WTC11 (cell line): ENCODE data around the gene CGNL1. TPM values are rescaled to one million over a fixed set of nuclear protein-coding genes. Genes with fewer than 3 reads are reported as not detected.

Experiments used
- ATAC-seq: fragments of 200-7000 bp; cut with Tn5 transposase; 2 replicates; pipeline ENCODE4 v1.10.0; 2021; ENCODE audit warnings: mild to moderate bottlenecking, moderate library complexity
- CTCF ChIA-PET: fragments of 300-600 bp; sonication (Branson Sonifier 250); formaldehyde crosslinking; loops from one replicate; lab custom pipeline; 2021; ENCODE audit warnings: antibody characterized with exemption; lab: Charles Lee
- POLR2A ChIA-PET: fragments of 350-600 bp; sonication (Branson Sonifier 250); formaldehyde crosslinking; loops from one replicate; lab custom pipeline; 2021; ENCODE audit warnings: antibody characterized with exemption; lab: Charles Lee
- DNase-seq: peaks from one replicate; pipeline ENCODE4 v3.0.0; 2021; ENCODE audit warnings: low spot score
- H3K27ac Mint-ChIP-seq: 2 replicates; pipeline ENCODE4 v1.8.0; 2021; ENCODE audit warnings: mixed read lengths
- H3K27me3 Mint-ChIP-seq: 2 replicates; pipeline ENCODE4 v1.8.0; 2021; ENCODE audit warnings: low read depth, mild to moderate bottlenecking, moderate library complexity, mixed read lengths
- H3K36me3 Mint-ChIP-seq: 2 replicates; pipeline ENCODE4 v1.8.0; 2021; ENCODE audit warnings: mixed read lengths
- H3K4me1 Mint-ChIP-seq: 2 replicates; pipeline ENCODE4 v1.8.0; 2022; ENCODE audit warnings: mixed read lengths
- H3K4me3 Mint-ChIP-seq: 2 replicates; pipeline ENCODE4 v1.8.0; 2021; ENCODE audit warnings: mild to moderate bottlenecking, moderate library complexity, mixed read lengths
- H3K9me3 Mint-ChIP-seq: 2 replicates; pipeline ENCODE4 v1.8.0; 2021; ENCODE audit warnings: mixed read lengths
- ESRRA ChIP-seq: sonication (generic); formaldehyde crosslinking; IDR thresholded peaks from 2 replicates; pipeline ENCODE4 v1.8.1; 2022; ENCODE audit warnings: mild to moderate bottlenecking, missing genetic modification reagents, borderline replicate concordance
- FOXK1 ChIP-seq: sonication (generic); formaldehyde crosslinking; IDR thresholded peaks from 2 replicates; pipeline ENCODE4 v1.8.0; 2022; ENCODE audit warnings: mild to moderate bottlenecking, moderate library complexity, missing genetic modification reagents
- GABPB1 ChIP-seq: sonication (generic); formaldehyde crosslinking; IDR thresholded peaks from 2 replicates; pipeline ENCODE4 v1.8.1; 2023; ENCODE audit warnings: mild to moderate bottlenecking, missing genetic modification reagents
- IRF1 ChIP-seq: sonication (generic); formaldehyde crosslinking; IDR thresholded peaks from 2 replicates; pipeline ENCODE4 v1.8.0; 2023; ENCODE audit warnings: missing genetic modification reagents
- MXD4 ChIP-seq: fragments of 250-450 bp; sonication (Bioruptor Pico); IDR thresholded peaks from 2 replicates; pipeline ENCODE4 v1.8.0; 2021; ENCODE audit warnings: mild to moderate bottlenecking, moderate library complexity, borderline replicate concordance
- MYBL2 ChIP-seq: sonication (generic); formaldehyde crosslinking; IDR thresholded peaks from 2 replicates; pipeline ENCODE4 v1.8.1; 2023; ENCODE audit warnings: mild to moderate bottlenecking, moderate library complexity, missing genetic modification reagents
- PRRX2 ChIP-seq: fragments of 250-450 bp; sonication (Bioruptor Pico); IDR thresholded peaks from 2 replicates; pipeline ENCODE4 v1.8.0; 2021; ENCODE audit warnings: mild to moderate bottlenecking
- SOX15 ChIP-seq: fragments of 250-450 bp; sonication (Bioruptor Pico); IDR thresholded peaks from 2 replicates; pipeline ENCODE4 v1.9.0; 2021; ENCODE audit warnings: mild to moderate bottlenecking
- ZNF219 ChIP-seq: sonication (generic); formaldehyde crosslinking; IDR thresholded peaks from 2 replicates; pipeline ENCODE4 v1.8.0; 2023; ENCODE audit warnings: missing genetic modification reagents, mild to moderate bottlenecking, borderline replicate concordance
- ZNF281 ChIP-seq: sonication (generic); formaldehyde crosslinking; IDR thresholded peaks from 2 replicates; pipeline ENCODE4 v1.8.0; 2023; ENCODE audit warnings: mild to moderate bottlenecking, missing genetic modification reagents
- ZNF423 ChIP-seq: fragments of 250-450 bp; sonication (Bioruptor Pico); IDR thresholded peaks from 2 replicates; pipeline ENCODE4 v2.1.2; 2022; ENCODE audit warnings: mild to moderate bottlenecking, moderate library complexity
- ZNF532 ChIP-seq: fragments of 250-450 bp; sonication (Bioruptor Pico); IDR thresholded peaks from 2 replicates; pipeline ENCODE4 v1.9.0; 2021; ENCODE audit warnings: mild to moderate bottlenecking, borderline replicate concordance
- ZSCAN18 ChIP-seq: fragments of 250-450 bp; sonication (Bioruptor Pico); IDR thresholded peaks from 2 replicates; pipeline ENCODE4 v2.1.2; 2022; ENCODE audit warnings: mild to moderate bottlenecking, moderate library complexity
- total RNA-seq: library from RNA; stranded (reverse); gene quantifications from 3 replicates; pipeline ENCODE4 v1.2.3, GENCODE V29; 2021
- TF ChIP-seq, protein P1 (sequence below): fragments of 250-450 bp; sonication (Bioruptor Pico); IDR thresholded peaks from 2 replicates; pipeline ENCODE4 v1.8.0; 2021; ENCODE audit warnings: mild to moderate bottlenecking
- TF ChIP-seq, protein P2 (sequence below): sonication (generic); formaldehyde crosslinking; IDR thresholded peaks from 2 replicates; pipeline ENCODE4 v1.8.0; 2022; ENCODE audit warnings: mild to moderate bottlenecking, missing genetic modification reagents
- TF ChIP-seq, protein P3 (sequence below): sonication (generic); formaldehyde crosslinking; IDR thresholded peaks from 2 replicates; pipeline ENCODE4 v1.8.0; 2022; ENCODE audit warnings: missing genetic modification reagents

CGNL1 gene
- total RNA-seq, 1 experiment from 2014 or later, result 57.3 TPM

GRCh38 chr15:57477736-57478522 is 101.6 kb downstream of the CGNL1 start:
- Mint-ChIP-seq H3K27ac (peak overlapping the region; percentile 68), H3K4me3 (no peak overlapping the region), H3K4me1 (peaks cover 35% of the 10 kb centered on the region), H3K27me3 (no peaks in the 10 kb centered on the region), H3K9me3 (no peaks in the 10 kb centered on the region), H3K36me3 (peaks cover 38% of the 10 kb centered on the region)
- DNase-seq, result no peak
- peak; percentile 92 for ATAC-seq
- ChIA-PET CTCF (interaction anchor here (0.6 to 2.9 kb wide), 9 partner anchors 9 to 137 kb away, joined by 3 to 16 read pairs (median 4); no protein-coding TSS in a partner anchor), POLR2A (interaction anchor here (0.5 kb wide), 1 partner anchor 40 kb away, joined by 3 read pairs; no protein-coding TSS in a partner anchor)
- TF ChIP-seq, protein P1, sequence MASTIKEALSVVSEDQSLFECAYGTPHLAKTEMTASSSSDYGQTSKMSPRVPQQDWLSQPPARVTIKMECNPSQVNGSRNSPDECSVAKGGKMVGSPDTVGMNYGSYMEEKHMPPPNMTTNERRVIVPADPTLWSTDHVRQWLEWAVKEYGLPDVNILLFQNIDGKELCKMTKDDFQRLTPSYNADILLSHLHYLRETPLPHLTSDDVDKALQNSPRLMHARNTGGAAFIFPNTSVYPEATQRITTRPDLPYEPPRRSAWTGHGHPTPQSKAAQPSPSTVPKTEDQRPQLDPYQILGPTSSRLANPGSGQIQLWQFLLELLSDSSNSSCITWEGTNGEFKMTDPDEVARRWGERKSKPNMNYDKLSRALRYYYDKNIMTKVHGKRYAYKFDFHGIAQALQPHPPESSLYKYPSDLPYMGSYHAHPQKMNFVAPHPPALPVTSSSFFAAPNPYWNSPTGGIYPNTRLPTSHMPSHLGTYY (CRISPR knock-in tag), result no peak
- peak; percentile 87 for TF ChIP-seq ZNF423 (CRISPR knock-in tag)
- no peak for TF ChIP-seq ZNF219
- no peak for TF ChIP-seq MXD4
- TF ChIP-seq ZNF281, result peak; percentile 60; the same call in 1 of the 2 replicates
- TF ChIP-seq PRRX2, result no peak
- TF ChIP-seq ZSCAN18 (CRISPR knock-in tag), result 0 out of 2 replicates have a peak, but pooled peaks have one; percentile 53
- TF ChIP-seq FOXK1 (CRISPR knock-in tag), result peak; percentile 42; the same call in 1 of the 2 replicates
- TF ChIP-seq GABPB1 (CRISPR knock-in tag), result 0 out of 2 replicates have a peak, but pooled peaks have one; percentile 46
- TF ChIP-seq MYBL2 (CRISPR knock-in tag), result no peak

DNA sequence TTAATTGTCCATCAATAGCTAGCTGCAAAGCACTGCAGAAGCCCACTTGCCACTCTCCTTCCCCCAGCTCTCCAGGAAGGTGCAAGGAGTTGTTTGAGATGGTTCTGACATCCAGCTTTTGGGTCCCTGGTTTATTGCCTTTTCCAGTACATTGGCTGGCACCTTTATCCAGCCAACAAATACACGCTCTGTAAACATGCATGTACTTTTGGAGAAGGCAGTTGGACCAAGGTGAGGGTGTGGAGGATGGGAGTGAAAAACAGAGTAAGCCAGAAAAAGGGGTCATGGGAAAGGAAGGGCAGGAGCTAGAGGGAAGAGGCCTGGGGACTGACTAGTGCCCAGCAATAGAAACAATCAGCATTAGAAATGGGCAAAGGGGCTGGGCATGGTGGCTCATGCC is 102.7 kb downstream of the CGNL1 start:
- ATAC-seq, result no peak
- Mint-ChIP-seq H3K36me3 (peaks cover 32% of the 10 kb centered on the region), H3K27me3 (no peaks in the 10 kb centered on the region)
- no peak for TF ChIP-seq ESRRA (CRISPR knock-in tag)
- TF ChIP-seq, protein P2, sequence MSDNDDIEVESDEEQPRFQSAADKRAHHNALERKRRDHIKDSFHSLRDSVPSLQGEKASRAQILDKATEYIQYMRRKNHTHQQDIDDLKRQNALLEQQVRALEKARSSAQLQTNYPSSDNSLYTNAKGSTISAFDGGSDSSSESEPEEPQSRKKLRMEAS, result no peak
- TF ChIP-seq, protein P3, sequence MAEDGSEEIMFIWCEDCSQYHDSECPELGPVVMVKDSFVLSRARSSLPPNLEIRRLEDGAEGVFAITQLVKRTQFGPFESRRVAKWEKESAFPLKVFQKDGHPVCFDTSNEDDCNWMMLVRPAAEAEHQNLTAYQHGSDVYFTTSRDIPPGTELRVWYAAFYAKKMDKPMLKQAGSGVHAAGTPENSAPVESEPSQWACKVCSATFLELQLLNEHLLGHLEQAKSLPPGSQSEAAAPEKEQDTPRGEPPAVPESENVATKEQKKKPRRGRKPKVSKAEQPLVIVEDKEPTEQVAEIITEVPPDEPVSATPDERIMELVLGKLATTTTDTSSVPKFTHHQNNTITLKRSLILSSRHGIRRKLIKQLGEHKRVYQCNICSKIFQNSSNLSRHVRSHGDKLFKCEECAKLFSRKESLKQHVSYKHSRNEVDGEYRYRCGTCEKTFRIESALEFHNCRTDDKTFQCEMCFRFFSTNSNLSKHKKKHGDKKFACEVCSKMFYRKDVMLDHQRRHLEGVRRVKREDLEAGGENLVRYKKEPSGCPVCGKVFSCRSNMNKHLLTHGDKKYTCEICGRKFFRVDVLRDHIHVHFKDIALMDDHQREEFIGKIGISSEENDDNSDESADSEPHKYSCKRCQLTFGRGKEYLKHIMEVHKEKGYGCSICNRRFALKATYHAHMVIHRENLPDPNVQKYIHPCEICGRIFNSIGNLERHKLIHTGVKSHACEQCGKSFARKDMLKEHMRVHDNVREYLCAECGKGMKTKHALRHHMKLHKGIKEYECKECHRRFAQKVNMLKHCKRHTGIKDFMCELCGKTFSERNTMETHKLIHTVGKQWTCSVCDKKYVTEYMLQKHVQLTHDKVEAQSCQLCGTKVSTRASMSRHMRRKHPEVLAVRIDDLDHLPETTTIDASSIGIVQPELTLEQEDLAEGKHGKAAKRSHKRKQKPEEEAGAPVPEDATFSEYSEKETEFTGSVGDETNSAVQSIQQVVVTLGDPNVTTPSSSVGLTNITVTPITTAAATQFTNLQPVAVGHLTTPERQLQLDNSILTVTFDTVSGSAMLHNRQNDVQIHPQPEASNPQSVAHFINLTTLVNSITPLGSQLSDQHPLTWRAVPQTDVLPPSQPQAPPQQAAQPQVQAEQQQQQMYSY (CRISPR knock-in tag), result no peak
- TF ChIP-seq IRF1 (CRISPR knock-in tag), result no peak
- TF ChIP-seq ZNF532 (CRISPR knock-in tag), result no peak
- TF ChIP-seq SOX15 (CRISPR knock-in tag), result no peak
- TF ChIP-seq ZNF219, result no peak
- TF ChIP-seq ZSCAN18 (CRISPR knock-in tag), result no peak

More for the DNA sequence above, 102.7 kb downstream of the CGNL1 start:
- POLR2A ChIA-PET, result interaction anchor here (0.6 kb wide), 1 partner anchor 14 kb away, joined by 3 read pairs; no protein-coding TSS in a partner anchor
- DNase-seq, result no peak
- Mint-ChIP-seq H3K27ac (0 out of 2 replicates have a peak overlapping the region, but pooled peaks have one; percentile 13), H3K4me1 (peaks cover 35% of the 10 kb centered on the region), H3K9me3 (no peaks in the 10 kb centered on the region), H3K4me3 (no peak overlapping the region)
- CTCF ChIA-PET, result interaction anchor here (0.9 to 2.9 kb wide), 7 partner anchors 7 to 133 kb away, joined by 3 to 16 read pairs (median 4); no protein-coding TSS in a partner anchor
